Heart left ventricle (tissue), 13 donors: ENCODE results near the gene DNAJB13.

Experiments
- CTCF ChIP-seq, 12 donors: fragments of 200-600 bp; sonication (generic) in 4 of 12; IDR thresholded peaks; one replicate each; pipeline versions ENCODE4 v1.5.0 to v1.8.0; 2018 to 2022; ENCODE audit warnings: antibody characterized with exemption in 12 of 12, mild to moderate bottlenecking in 5 of 12
- POLR2A ChIP-seq, 2 donors: fragments of 450-650 bp; IDR thresholded peaks; one replicate each; pipeline ENCODE4 v1.6.1; 2017; ENCODE audit warnings: antibody characterized with exemption in 2 of 2, mild to moderate bottlenecking in 2 of 2, moderate library complexity in 2 of 2
- donor health status: ischemic (EF 13 %, LVEDD 7.1; RV severe dilation, severe dysfunction).
- donor health status: DM: no; HTN: yes; CAD: no.
- donor health status: DM: no; HTN: no; CAD: no.
- donor health status: ischemic (EF 25% LVEDD 6.9; RV normal size, moderate dysfunction).
- donor health status: ischemic (EF 25% LVEDD 5.7; RV mildly dilated, moderate dysfunction).
- donor health status: ischemic (EF 35%, LVEDD 5.7; RV mildly dilated, moderate dysfunction).
- donor health status: nonischemic (EF 11% LVEDD 7.7; RV severe dilation, severe dysfunction).
- donor health status: DM: yes; HTN: yes; CAD: no.
- donor health status: PGD.
- donor health status: ischemic (EF 29% LVEDD 5.4; RV normal size, mild dysfunction).
- donor health status: nonischemic (EF 23%, LVEDD 6.1; RV moderate dilation, normal function).

DNA sequence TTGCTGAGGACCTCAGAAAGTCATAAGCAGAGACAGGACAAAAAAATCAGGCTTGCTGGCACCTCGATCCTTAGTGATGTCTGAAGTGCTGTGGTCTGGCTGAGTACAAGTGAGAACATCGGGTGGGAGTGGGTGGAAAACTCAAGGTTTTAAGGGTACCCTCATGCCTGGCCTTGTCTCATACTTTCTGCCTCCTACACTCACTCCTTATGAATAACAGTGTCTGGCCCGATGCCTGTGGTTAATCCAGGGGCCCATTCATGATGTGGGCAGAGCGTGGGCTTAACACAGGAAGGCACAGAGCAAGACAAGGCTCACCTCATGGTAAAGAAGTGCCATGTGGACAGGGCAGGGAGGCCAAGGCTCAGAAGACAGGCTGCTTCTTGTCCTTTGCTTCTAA, 69.0 kb downstream of the DNAJB13 start:
- TF ChIP-seq CTCF (IDR thresholded peaks at IDR 0.05): no peak
- TF ChIP-seq POLR2A (IDR thresholded peaks at IDR 0.05): no peak
